Endothelial cell of umbilical vein (primary cell): ENCODE data around the gene NOB1. TPM values are rescaled to one million over a fixed set of nuclear protein-coding genes. Genes with fewer than 3 reads are reported as not detected.

Source experiments
- BruUV-seq: library from RNA; stranded (reverse); fragments of 400-500 nt; replicated peaks from 2 replicates; lab custom pipeline; 2021; lab: Mats Ljungman, UMichigan
- CTCF ChIA-PET: fragments of 300-600, 350-600 bp; sonication (Branson Sonifier 250); formaldehyde crosslinking; loops from one replicate; lab custom pipeline; 2021; ENCODE audit warnings: antibody characterized with exemption, inconsistent platforms; lab: Charles Lee
- POLR2A ChIA-PET: fragments of 300-600, 350-600 bp; sonication (Branson Sonifier 250); formaldehyde crosslinking; loops from one replicate; lab custom pipeline; 2021; ENCODE audit warnings: antibody characterized with exemption, inconsistent platforms; lab: Charles Lee
- DNase-seq: peaks from one replicate; pipeline ENCODE4 v3.0.0-alpha.2; 2011; ENCODE audit warnings: low read depth, low spot score
- FAIRE-seq: peaks from 2 replicates; lab custom pipeline; 2011; peaks lifted over from hg19 to GRCh38; lab: Jason Lieb, UNC
- H2AFZ ChIP-seq: 2 replicates; pipeline ENCODE4 v1.6.0; 2012; ENCODE audit warnings: low read depth, low read length, control low read depth, inconsistent platforms
- H3K27ac ChIP-seq: 2 replicates; pipeline ENCODE4 v1.5.1; 2011; ENCODE audit warnings: low read depth, mild to moderate bottlenecking, control low read depth, low read length, moderate library complexity; ENCODE audit not compliant: insufficient read depth
- H3K27me3 ChIP-seq, 2 experiments: 2 replicates each; pipeline versions ENCODE4 v1.6.0 to v1.6.1; 2011; ENCODE audit warnings: low read length in 2 of 2, mixed read lengths in 1 of 2; ENCODE audit not compliant: control insufficient read depth in 2 of 2, insufficient read depth in 2 of 2
- H3K36me3 ChIP-seq, 2 experiments: 2 replicates in 1 of 2; 3 replicates in 1 of 2; pipeline ENCODE4 v1.5.1; 2011; ENCODE audit warnings: low read length in 2 of 2, mild to moderate bottlenecking in 1 of 2, moderate library complexity in 1 of 2; ENCODE audit not compliant: control insufficient read depth in 2 of 2, insufficient read depth in 2 of 2; ENCODE audit errors: extremely low read depth in 1 of 2
- H3K4me1 ChIP-seq: 3 replicates; pipeline ENCODE4 v1.5.1; 2011; ENCODE audit warnings: mild to moderate bottlenecking, low read length; ENCODE audit not compliant: control insufficient read depth, insufficient read depth; ENCODE audit errors: extremely low read depth
- H3K4me2 ChIP-seq: 2 replicates; pipeline ENCODE4 v1.6.1; 2011; ENCODE audit warnings: low read length, control low read depth, mixed read lengths; ENCODE audit not compliant: insufficient read depth
- H3K4me3 ChIP-seq, 3 experiments: fragments of 200-600 bp in 1 of 3; sonication (generic), shearing (Covaris generic) in 1 of 3; replicated peaks in 1 of 3; 2 replicates each; pipeline ENCODE4 v1.5.1; 2011 to 2016; ENCODE audit warnings: control low read depth in 3 of 3, low read length in 3 of 3, mild to moderate bottlenecking in 2 of 3, inconsistent platforms in 1 of 3, low read depth in 1 of 3, moderate library complexity in 1 of 3; ENCODE audit not compliant: insufficient read depth in 1 of 3
- H3K79me2 ChIP-seq: 2 replicates; pipeline ENCODE4 v1.6.0; 2012; ENCODE audit warnings: low read length, inconsistent platforms; ENCODE audit not compliant: control insufficient read depth, insufficient read depth
- H3K9ac ChIP-seq: replicated peaks from 2 replicates; pipeline ENCODE3; 2011; ENCODE audit warnings: low read length, control low read depth; ENCODE audit not compliant: insufficient read depth; ENCODE audit errors: extremely low read depth
- H3K9me1 ChIP-seq: replicated peaks from 3 replicates; pipeline ENCODE4 v1.6.0; 2011; ENCODE audit warnings: mild to moderate bottlenecking, low read length; ENCODE audit not compliant: control insufficient read depth, insufficient read depth; ENCODE audit errors: extremely low read depth
- H3K9me3 ChIP-seq: replicated peaks from 2 replicates; pipeline ENCODE4 v1.5.1; 2012; ENCODE audit warnings: low read length, inconsistent platforms; ENCODE audit not compliant: control insufficient read depth, insufficient read depth
- H4K20me1 ChIP-seq: replicated peaks from 2 replicates; pipeline ENCODE3; 2011; ENCODE audit warnings: mild to moderate bottlenecking, low read length; ENCODE audit not compliant: control insufficient read depth, insufficient read depth; ENCODE audit errors: extremely low read depth
- EZH2 ChIP-seq: IDR thresholded peaks from 2 replicates; pipeline ENCODE4 v1.6.1; 2012; ENCODE audit warnings: borderline replicate concordance, low read depth, mild to moderate bottlenecking, moderate library complexity, low read length, inconsistent platforms; ENCODE audit not compliant: severe bottlenecking
- FOS ChIP-seq: IDR thresholded peaks from 2 replicates; pipeline ENCODE4 v1.6.1; 2011; ENCODE audit warnings: mild to moderate bottlenecking, low read length, moderate library complexity, borderline replicate concordance; ENCODE audit not compliant: insufficient read depth
- GATA2 ChIP-seq: IDR thresholded peaks from 2 replicates; pipeline ENCODE4 v1.7.0; 2011; ENCODE audit warnings: low read depth, mild to moderate bottlenecking, moderate library complexity, mixed read lengths, low read length; ENCODE audit not compliant: insufficient read length, insufficient read depth
- JUN ChIP-seq: IDR thresholded peaks from 2 replicates; pipeline ENCODE4 v1.6.1; 2011; ENCODE audit warnings: borderline replicate concordance, low read depth; ENCODE audit not compliant: insufficient read length, insufficient read depth
- POLR2A ChIP-seq: IDR thresholded peaks from 2 replicates; pipeline ENCODE4 v1.6.1; 2012; ENCODE audit warnings: low read depth, mild to moderate bottlenecking, control low read depth, low read length
- POLR2AphosphoS5 ChIP-seq: IDR thresholded peaks from 2 replicates; pipeline ENCODE4 v1.6.1; 2012; ENCODE audit warnings: low read depth, mild to moderate bottlenecking, control low read depth, low read length, moderate library complexity; ENCODE audit not compliant: insufficient read depth
- dilution Hi-C: fragments of 300-500 bp; cut with MboI; formaldehyde crosslinking; loops from one replicate; pipeline ENCODE4 v1.15.0; 2019; ENCODE audit warnings: low sequenced_read_pairs; ENCODE audit not compliant: extremely low pct_ligation_motif_present
- intact Hi-C: fragments of 100-400 bp; cut with micrococcal nuclease; formaldehyde crosslinking; loops from one replicate; pipeline ENCODE4 v1.10.0; 2022
- polyA plus RNA-seq, 4 experiments: library from polyadenylated mRNA; depleted of rRNA in 3 of 4; stranded (reverse) in 3 of 4; unstranded in 1 of 4; fragments of >200 nt; gene quantifications; 2 replicates each; pipeline versions ENCODE4 v1.2.1 to v1.2.3, GENCODE V29; 2011 to 2012; ENCODE audit warnings: missing spikeins in 1 of 4
- total RNA-seq: library from RNA; stranded (reverse); gene quantifications from 2 replicates; pipeline ENCODE4 v1.2.3, GENCODE V29; 2021
- TF ChIP-seq, protein P1 (sequence below), 2 donors: IDR thresholded peaks; 1 replicate in 1 of 2; 2 replicates in 1 of 2; pipeline ENCODE4 v1.5.1; 2011; ENCODE audit warnings: low read length in 2 of 2, mild to moderate bottlenecking in 2 of 2, moderate library complexity in 2 of 2, control low read depth in 1 of 2, inconsistent platforms in 1 of 2, low read depth in 1 of 2; ENCODE audit not compliant: insufficient read depth in 1 of 2; ENCODE audit errors: extremely low read depth in 1 of 2
- TF ChIP-seq, protein P2 (sequence below): IDR thresholded peaks from 2 replicates; pipeline ENCODE4 v1.6.1; 2011; ENCODE audit not compliant: insufficient read depth, insufficient read length

NOB1 gene
- total and polyA plus RNA-seq, 2 donors (not counting 3 experiments of a cell fraction or from before 2014, with no cell fraction given), result 65.4 to 66.5 TPM

DNA sequence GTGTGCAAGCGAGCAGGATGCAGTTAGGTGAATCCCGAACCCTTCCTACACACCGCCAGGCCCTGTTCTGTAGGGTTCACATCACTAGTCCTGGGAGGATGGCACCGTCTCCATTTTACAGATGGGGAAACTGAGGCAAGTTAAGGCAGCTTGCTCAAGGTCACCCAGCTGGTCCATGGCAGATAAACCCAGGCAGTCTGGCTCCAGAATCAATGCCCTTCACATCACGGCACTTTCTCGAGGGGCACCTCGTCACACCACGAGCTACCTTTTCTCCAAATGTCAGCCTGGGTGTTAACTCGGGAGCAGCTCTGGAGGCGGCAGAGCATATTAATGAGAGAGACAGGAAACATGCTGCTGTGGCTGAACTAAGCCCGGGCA, 9.5 kb downstream of the NOB1 start:
- CTCF ChIA-PET, result interaction anchor here (1.4 kb wide), 1 partner anchor 9 kb away, joined by 8 read pairs; the partner anchor contains the start of gene NOB1
- H3K4me3 ChIP-seq, result no peak overlapping the region

More for the DNA sequence above, 9.5 kb downstream of the NOB1 start:
- Histone ChIP-seq H3K36me3 (peaks cover 28 to 37% of the 10 kb centered on the region in 2 experiments), H3K9ac (no peak overlapping the region), H4K20me1 (no peaks in the 10 kb centered on the region), H3K27me3 (no peaks in the 10 kb centered on the region), H3K9me3 (no peaks in the 10 kb centered on the region), H3K79me2 (peaks cover 10% of the 10 kb centered on the region), H2AFZ (no peak overlapping the region), H3K27ac (no peak overlapping the region), H3K4me1 (peaks cover 7% of the 10 kb centered on the region), H3K9me1 (no peaks in the 10 kb centered on the region), H3K4me2 (no peak overlapping the region)
- intact Hi-C loops, result no loop called here
- dilution Hi-C loops, result no loop called here
- TF ChIP-seq POLR2A, result no peak
- no peak for TF ChIP-seq JUN
- no peak for TF ChIP-seq POLR2AphosphoS5
- TF ChIP-seq GATA2, result no peak
- TF ChIP-seq, protein P1, sequence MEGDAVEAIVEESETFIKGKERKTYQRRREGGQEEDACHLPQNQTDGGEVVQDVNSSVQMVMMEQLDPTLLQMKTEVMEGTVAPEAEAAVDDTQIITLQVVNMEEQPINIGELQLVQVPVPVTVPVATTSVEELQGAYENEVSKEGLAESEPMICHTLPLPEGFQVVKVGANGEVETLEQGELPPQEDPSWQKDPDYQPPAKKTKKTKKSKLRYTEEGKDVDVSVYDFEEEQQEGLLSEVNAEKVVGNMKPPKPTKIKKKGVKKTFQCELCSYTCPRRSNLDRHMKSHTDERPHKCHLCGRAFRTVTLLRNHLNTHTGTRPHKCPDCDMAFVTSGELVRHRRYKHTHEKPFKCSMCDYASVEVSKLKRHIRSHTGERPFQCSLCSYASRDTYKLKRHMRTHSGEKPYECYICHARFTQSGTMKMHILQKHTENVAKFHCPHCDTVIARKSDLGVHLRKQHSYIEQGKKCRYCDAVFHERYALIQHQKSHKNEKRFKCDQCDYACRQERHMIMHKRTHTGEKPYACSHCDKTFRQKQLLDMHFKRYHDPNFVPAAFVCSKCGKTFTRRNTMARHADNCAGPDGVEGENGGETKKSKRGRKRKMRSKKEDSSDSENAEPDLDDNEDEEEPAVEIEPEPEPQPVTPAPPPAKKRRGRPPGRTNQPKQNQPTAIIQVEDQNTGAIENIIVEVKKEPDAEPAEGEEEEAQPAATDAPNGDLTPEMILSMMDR (IDR thresholded peaks at IDR 0.05; ENCODE audit: extremely low read depth in 1 of 2, insufficient read depth in 1 of 2, low read depth in 1 of 2, low read length in 2 of 2), result no peak
- TF ChIP-seq EZH2, result no peak
- TF ChIP-seq FOS, result no peak
- TF ChIP-seq, protein P2, sequence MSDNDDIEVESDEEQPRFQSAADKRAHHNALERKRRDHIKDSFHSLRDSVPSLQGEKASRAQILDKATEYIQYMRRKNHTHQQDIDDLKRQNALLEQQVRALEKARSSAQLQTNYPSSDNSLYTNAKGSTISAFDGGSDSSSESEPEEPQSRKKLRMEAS, result no peak
- FAIRE-seq (no peak), DNase-seq (no peak)
- BruUV-seq, result no TSS peak
- POLR2A ChIA-PET, result no interaction called here
